H9 (cell line): ENCODE data around the gene SMAD7. TPM values are rescaled to one million over a fixed set of nuclear protein-coding genes. Genes with fewer than 3 reads are reported as not detected.

Experiments
- DNase-seq: peaks from one replicate; pipeline ENCODE4 v3.0.0-alpha.2; 2017
- H2AFZ ChIP-seq: one replicate; pipeline ENCODE4 v1.6.1; 2013; ENCODE audit warnings: mild to moderate bottlenecking, low read length, control low read depth, moderate library complexity
- H2AK5ac ChIP-seq: 2 replicates; pipeline ENCODE4 v1.6.1; 2013; ENCODE audit warnings: low read length, control low read depth, mixed read lengths; ENCODE audit not compliant: insufficient read length
- H2BK120ac ChIP-seq: one replicate; pipeline ENCODE4 v1.6.1; 2013; ENCODE audit warnings: low read depth, mild to moderate bottlenecking, low read length, control low read depth, inconsistent platforms; ENCODE audit not compliant: poor library complexity, severe bottlenecking
- H2BK12ac ChIP-seq: 2 replicates; pipeline ENCODE4 v1.6.1; 2013; ENCODE audit warnings: low read length, control low read depth, mixed read lengths, low read depth; ENCODE audit not compliant: insufficient read length
- H2BK15ac ChIP-seq: 2 replicates; pipeline ENCODE4 v1.6.1; 2013; ENCODE audit warnings: low read depth, low read length, control low read depth
- H2BK20ac ChIP-seq: one replicate; pipeline ENCODE4 v1.6.1; 2013; ENCODE audit warnings: low read depth, mild to moderate bottlenecking, low read length, control low read depth, inconsistent platforms; ENCODE audit not compliant: poor library complexity, severe bottlenecking
- H2BK5ac ChIP-seq: 2 replicates; pipeline ENCODE4 v1.6.1; 2013; ENCODE audit warnings: low read length, control low read depth, mixed read lengths; ENCODE audit not compliant: insufficient read length
- H3K14ac ChIP-seq: 2 replicates; pipeline ENCODE4 v1.6.1; 2013; ENCODE audit warnings: low read length, control low read depth; ENCODE audit not compliant: insufficient read depth
- H3K18ac ChIP-seq: 2 replicates; pipeline ENCODE4 v1.6.1; 2013; ENCODE audit warnings: low read depth, mild to moderate bottlenecking, mixed read lengths, low read length, control low read depth; ENCODE audit not compliant: insufficient read length
- H3K23ac ChIP-seq: 2 replicates; pipeline ENCODE4 v1.6.1; 2013; ENCODE audit warnings: low read length, control low read depth, mixed read lengths, low read depth; ENCODE audit not compliant: insufficient read length
- H3K23me2 ChIP-seq: 2 replicates; pipeline ENCODE4 v1.6.1; 2013; ENCODE audit warnings: low read depth, mild to moderate bottlenecking, mixed read lengths, low read length, control low read depth; ENCODE audit not compliant: insufficient read length, poor library complexity, severe bottlenecking
- H3K27ac ChIP-seq: 2 replicates; pipeline ENCODE4 v1.5.1; 2013; ENCODE audit warnings: low read length, control low read depth, mixed read lengths, low read depth; ENCODE audit not compliant: insufficient read length
- H3K27me3 ChIP-seq: 2 replicates; pipeline ENCODE4 v1.6.1; 2013; ENCODE audit warnings: low read length, control low read depth, inconsistent platforms; ENCODE audit not compliant: insufficient read depth
- H3K4ac ChIP-seq: 2 replicates; pipeline ENCODE4 v1.6.1; 2013; ENCODE audit warnings: low read depth, mild to moderate bottlenecking, control low read depth, inconsistent platforms, low read length, moderate library complexity
- H3K4me1 ChIP-seq: 2 replicates; pipeline ENCODE4 v1.6.1; 2013; ENCODE audit warnings: low read length, control low read depth, inconsistent platforms; ENCODE audit not compliant: insufficient read depth
- H3K4me2 ChIP-seq: 2 replicates; pipeline ENCODE4 v1.6.1; 2013; ENCODE audit warnings: low read length, control low read depth, mixed read lengths; ENCODE audit not compliant: insufficient read length, insufficient read depth
- H3K56ac ChIP-seq: 2 replicates; pipeline ENCODE4 v1.6.1; 2013; ENCODE audit warnings: low read depth, mild to moderate bottlenecking, mixed read lengths, low read length, control low read depth; ENCODE audit not compliant: insufficient read length
- H3K79me1 ChIP-seq: 2 replicates; pipeline ENCODE4 v1.6.1; 2013; ENCODE audit warnings: low read depth, mild to moderate bottlenecking, moderate library complexity, low read length, control low read depth, inconsistent platforms; ENCODE audit not compliant: insufficient read depth, poor library complexity, severe bottlenecking
- H3K79me2 ChIP-seq: 2 replicates; pipeline ENCODE4 v1.6.1; 2013; ENCODE audit warnings: low read length, control low read depth, inconsistent platforms; ENCODE audit not compliant: insufficient read depth
- H3K9ac ChIP-seq: 2 replicates; pipeline ENCODE4 v1.6.1; 2013; ENCODE audit warnings: low read length, control low read depth, mixed read lengths; ENCODE audit not compliant: insufficient read length; ENCODE audit errors: extremely low read depth
- H3K9me3 ChIP-seq: one replicate; pipeline ENCODE4 v1.6.1; 2013; ENCODE audit warnings: low read depth, low read length, inconsistent platforms; ENCODE audit not compliant: control insufficient read depth
- H3T11ph ChIP-seq: one replicate; pipeline ENCODE4 v1.6.1; 2013; ENCODE audit warnings: mild to moderate bottlenecking, low read length, control low read depth, inconsistent platforms
- H4K20me1 ChIP-seq: one replicate; pipeline ENCODE4 v1.6.1; 2013; ENCODE audit not compliant: control insufficient read depth, insufficient read length, insufficient read depth
- H4K5ac ChIP-seq: 2 replicates; pipeline ENCODE4 v1.6.1; 2013; ENCODE audit warnings: low read depth, mild to moderate bottlenecking, mixed read lengths, low read length, control low read depth; ENCODE audit not compliant: insufficient read length
- H4K8ac ChIP-seq: replicated peaks from 2 replicates; pipeline ENCODE4 v1.6.1; 2013; ENCODE audit warnings: low read length, control low read depth, mixed read lengths, low read depth; ENCODE audit not compliant: insufficient read length
- H4K91ac ChIP-seq: 2 replicates; pipeline ENCODE4 v1.6.1; 2013; ENCODE audit warnings: low read depth, mild to moderate bottlenecking, moderate library complexity, mixed read lengths, low read length, control low read depth; ENCODE audit not compliant: insufficient read length
- H3K27ac Mint-ChIP-seq, 3 experiments: 2 replicates in 2 of 3; 3 replicates in 1 of 3; pipeline ENCODE4 v1.8.0; 2020 to 2021; ENCODE audit warnings: mixed read lengths in 3 of 3, mild to moderate bottlenecking in 1 of 3, moderate library complexity in 1 of 3
- H3K27me3 Mint-ChIP-seq: 2 replicates; pipeline ENCODE4 v1.8.0; 2021; ENCODE audit warnings: low read depth, mild to moderate bottlenecking, moderate library complexity, mixed read lengths
- H3K36me3 Mint-ChIP-seq, 3 experiments: 2 replicates in 2 of 3; 3 replicates in 1 of 3; pipeline ENCODE4 v1.8.0; 2020 to 2021; ENCODE audit warnings: low read depth in 3 of 3, mixed read lengths in 3 of 3; ENCODE audit not compliant: insufficient read depth in 1 of 3
- H3K4me1 Mint-ChIP-seq, 2 experiments: 2 replicates each; pipeline ENCODE4 v1.8.0; 2020; ENCODE audit warnings: mixed read lengths in 2 of 2
- H3K4me3 Mint-ChIP-seq, 2 experiments: 2 replicates in 1 of 2; 3 replicates in 1 of 2; pipeline ENCODE4 v1.8.0; 2020 to 2021; ENCODE audit warnings: mild to moderate bottlenecking in 2 of 2, mixed read lengths in 2 of 2, moderate library complexity in 1 of 2
- H3K9me3 Mint-ChIP-seq, 2 experiments: 2 replicates in 1 of 2; 3 replicates in 1 of 2; pipeline ENCODE4 v1.8.0; 2020; ENCODE audit warnings: mild to moderate bottlenecking in 2 of 2, mixed read lengths in 2 of 2, moderate library complexity in 1 of 2
- WGBS: extraction: QIAGEN DNeasy Blood & Tissue Kit; methylation state at CpG from one replicate; pipeline ENCODE4 v1.1.7; 2013; ENCODE audit warnings: missing lambda C conversion rate, low lambda C conversion rate, mixed read lengths; ENCODE audit not compliant: insufficient read length; ENCODE audit errors: extremely low coverage; 5-methylcytosine and 5-hydroxymethylcytosine counted together
- total RNA-seq: library from RNA; stranded (reverse); gene quantifications from 2 replicates; pipeline ENCODE4 v1.2.1, GENCODE V29; 2021
- TF ChIP-seq, protein P1 (sequence below): fragments of 200-600 bp; sonication (generic); conservative IDR thresholded peaks from 3 replicates; pipeline ENCODE4 v1.8.0; 2021; ENCODE audit warnings: antibody characterized with exemption, mild to moderate bottlenecking

SMAD7 gene
- total RNA-seq, 1 experiment from 2014 or later, result 27.7 TPM

DNA sequence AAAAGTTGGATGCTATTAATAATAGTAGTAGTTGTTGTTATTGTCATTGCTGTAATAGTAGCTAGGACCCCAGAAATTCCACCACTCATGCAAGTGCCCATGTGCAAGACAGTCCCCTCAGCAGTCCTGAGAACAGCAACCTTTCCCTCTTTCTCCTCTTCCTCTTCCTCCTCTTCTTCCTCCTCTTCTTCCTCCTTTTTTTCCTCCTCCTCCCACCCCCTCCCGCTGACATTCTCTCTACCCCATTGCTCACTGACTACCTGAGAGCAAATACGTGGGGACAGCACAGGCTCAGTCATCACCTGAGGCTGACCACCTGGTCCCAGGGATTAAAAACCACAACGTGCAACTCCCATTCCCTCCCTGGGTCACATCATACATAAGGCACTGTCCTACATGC is 41.8 kb downstream of the SMAD7 start:
- DNase-seq, result no peak
- H3K4me2 ChIP-seq, result no peak overlapping the region
- H3K4ac ChIP-seq, result no peak overlapping the region
- H2AFZ ChIP-seq, result no peak overlapping the region
- H2AK5ac ChIP-seq, result no peak overlapping the region
- Mint-ChIP-seq H3K36me3 (peaks cover 5 to 12% (median 8%) of the 10 kb centered on the region in 3 experiments; a peak in 5 of 7 replicates), H3K4me3 (no peak overlapping the region), H3K4me1 (no peaks in the 10 kb centered on the region; a peak in 1 of 4 replicates), H3K9me3 (peaks cover 13 to 16% of the 10 kb centered on the region in 2 experiments), H3K27me3 (peaks cover 9% of the 10 kb centered on the region), H3K27ac (peak overlapping the region in 1 of 3 experiments; percentile 63; a peak in 1 of 7 replicates)
- H3T11ph ChIP-seq, result no peak overlapping the region
- no peaks in the 10 kb centered on the region for H3K27me3 ChIP-seq
- H2BK12ac ChIP-seq, result no peak overlapping the region
- no peak overlapping the region for H2BK20ac ChIP-seq
- no peaks in the 10 kb centered on the region for H3K9me3 ChIP-seq
- no peak overlapping the region for H3K14ac ChIP-seq
- no peak overlapping the region for H4K8ac ChIP-seq
- H3K56ac ChIP-seq, result no peak overlapping the region
- no peaks in the 10 kb centered on the region for H4K20me1 ChIP-seq
- no peaks in the 10 kb centered on the region for H3K23me2 ChIP-seq
- no peak overlapping the region for H2BK5ac ChIP-seq
- no peak overlapping the region for H3K23ac ChIP-seq
- H4K91ac ChIP-seq, result no peak overlapping the region
- no peak overlapping the region for H3K9ac ChIP-seq
- TF ChIP-seq, protein P1, sequence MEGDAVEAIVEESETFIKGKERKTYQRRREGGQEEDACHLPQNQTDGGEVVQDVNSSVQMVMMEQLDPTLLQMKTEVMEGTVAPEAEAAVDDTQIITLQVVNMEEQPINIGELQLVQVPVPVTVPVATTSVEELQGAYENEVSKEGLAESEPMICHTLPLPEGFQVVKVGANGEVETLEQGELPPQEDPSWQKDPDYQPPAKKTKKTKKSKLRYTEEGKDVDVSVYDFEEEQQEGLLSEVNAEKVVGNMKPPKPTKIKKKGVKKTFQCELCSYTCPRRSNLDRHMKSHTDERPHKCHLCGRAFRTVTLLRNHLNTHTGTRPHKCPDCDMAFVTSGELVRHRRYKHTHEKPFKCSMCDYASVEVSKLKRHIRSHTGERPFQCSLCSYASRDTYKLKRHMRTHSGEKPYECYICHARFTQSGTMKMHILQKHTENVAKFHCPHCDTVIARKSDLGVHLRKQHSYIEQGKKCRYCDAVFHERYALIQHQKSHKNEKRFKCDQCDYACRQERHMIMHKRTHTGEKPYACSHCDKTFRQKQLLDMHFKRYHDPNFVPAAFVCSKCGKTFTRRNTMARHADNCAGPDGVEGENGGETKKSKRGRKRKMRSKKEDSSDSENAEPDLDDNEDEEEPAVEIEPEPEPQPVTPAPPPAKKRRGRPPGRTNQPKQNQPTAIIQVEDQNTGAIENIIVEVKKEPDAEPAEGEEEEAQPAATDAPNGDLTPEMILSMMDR, result no peak
- WGBS, result no CpG with 5 or more reads among the region's 3 CpGs
- H3K4me1 ChIP-seq, result no peaks in the 10 kb centered on the region
- no peaks in the 10 kb centered on the region for H3K79me2 ChIP-seq
- no peaks in the 10 kb centered on the region for H3K79me1 ChIP-seq
- no peak overlapping the region for H4K5ac ChIP-seq
- no peak overlapping the region for H3K18ac ChIP-seq
- H2BK120ac ChIP-seq, result no peak overlapping the region
- no peak overlapping the region for H2BK15ac ChIP-seq
- H3K27ac ChIP-seq, result no peak overlapping the region
